Keratinocyte (primary cell): ENCODE results near the gene OSGIN1.
"Not testable (repeated sequence)": the region's sequence is repeated elsewhere in the genome, so short reads cannot be mapped to it uniquely, and the experiment has no call there.

Experiments
- CTCF ChIP-seq, 3 experiments: IDR thresholded peaks in 1 of 3; conservative IDR thresholded peaks in 1 of 3; optimal IDR thresholded peaks in 1 of 3; 2 replicates in 2 of 3; 3 replicates in 1 of 3; pipeline versions ENCODE3 to v1.5.1; 2011; ENCODE audit warnings: low read length in 3 of 3, mild to moderate bottlenecking in 3 of 3, moderate library complexity in 2 of 3, control low read depth in 1 of 3, inconsistent platforms in 1 of 3; ENCODE audit not compliant: insufficient read depth in 2 of 3; ENCODE audit errors: extremely low read depth in 1 of 3
- EZH2 ChIP-seq: IDR thresholded peaks from one replicate; pipeline ENCODE4 v1.6.1; 2012; ENCODE audit warnings: inconsistent platforms, mild to moderate bottlenecking, low read length, moderate library complexity

GRCh38 chr16:83950862-83951399 is 2.1 kb upstream of the OSGIN1 start:
- not testable (repeated sequence) for TF ChIP-seq CTCF (optimal IDR thresholded peaks at IDR 0.05 in 1 of 3, IDR thresholded peaks at IDR 0.05 in 1 of 3, conservative IDR thresholded peaks at IDR 0.05 in 1 of 3; ENCODE audit: extremely low read depth in 1 of 3, insufficient read depth in 2 of 3, low read length in 3 of 3); EZH2
